Raji (cell line): ENCODE data around the gene ATP1A4.

ENCODE experiments used
- POLR2A ChIP-seq: IDR thresholded peaks from 2 replicates; pipeline ENCODE4 v1.6.1; 2011; ENCODE audit warnings: low read depth, low read length, control low read depth; ENCODE audit not compliant: insufficient read depth

Gene ATP1A4

GRCh38 chr1:160217481-160218051 lies 66.2 kb downstream of the ATP1A4 start:
- TF ChIP-seq POLR2A: no peak

GRCh38 chr1:160219062-160219929 lies 67.9 kb downstream of the ATP1A4 start:
- TF ChIP-seq POLR2A: no peak

GRCh38 chr1:160220301-160220700 lies 68.9 kb downstream of the ATP1A4 start:
- no peak for TF ChIP-seq POLR2A

- TF ChIP-seq POLR2A: no peak
Observed at GRCh38 chr1:160221089-160221488, 69.7 kb downstream of the ATP1A4 start.

GRCh38 chr1:160222546-160222945 lies 71.1 kb downstream of the ATP1A4 start:
- TF ChIP-seq POLR2A: no peak

GRCh38 chr1:160224606-160225005 lies 73.2 kb downstream of the ATP1A4 start:
- no peak for TF ChIP-seq POLR2A

GRCh38 chr1:160225345-160225744 lies 73.9 kb downstream of the ATP1A4 start:
- no peak for TF ChIP-seq POLR2A

- TF ChIP-seq POLR2A: no peak
Observed at GRCh38 chr1:160226623-160227022, 75.2 kb downstream of the ATP1A4 start.

GRCh38 chr1:160227034-160227433 lies 75.6 kb downstream of the ATP1A4 start:
- TF ChIP-seq POLR2A: no peak

- TF ChIP-seq POLR2A: no peak
Observed at GRCh38 chr1:160227561-160227960, 76.2 kb downstream of the ATP1A4 start.

- TF ChIP-seq POLR2A: no peak
Observed at GRCh38 chr1:160228431-160228830, 77.0 kb downstream of the ATP1A4 start.

GRCh38 chr1:160232911-160233310 lies 81.5 kb downstream of the ATP1A4 start:
- TF ChIP-seq POLR2A: no peak
